Glutamatergic neuron (in vitro differentiated cells): Measurements from ENCODE around the gene LAMC1. TPM values are rescaled to one million over a fixed set of nuclear protein-coding genes. Genes with fewer than 3 reads are reported as not detected.

Experiments used
- DNase-seq: peaks from one replicate; pipeline ENCODE4 v3.0.0; 2022
- H3K27ac Mint-ChIP-seq: one replicate; pipeline ENCODE4 v1.8.0; 2020; ENCODE audit warnings: mild to moderate bottlenecking, mixed read lengths, inconsistent platforms; ENCODE audit not compliant: unreplicated experiment
- H3K27me3 Mint-ChIP-seq: one replicate; pipeline ENCODE4 v1.8.0; 2020; ENCODE audit warnings: mild to moderate bottlenecking, moderate library complexity, mixed read lengths, inconsistent platforms; ENCODE audit not compliant: unreplicated experiment
- H3K36me3 Mint-ChIP-seq: one replicate; pipeline ENCODE4 v1.8.0; 2020; ENCODE audit warnings: mild to moderate bottlenecking, mixed read lengths, inconsistent platforms; ENCODE audit not compliant: unreplicated experiment
- H3K4me1 Mint-ChIP-seq: one replicate; pipeline ENCODE4 v1.8.0; 2020; ENCODE audit warnings: mild to moderate bottlenecking, low read depth, mixed read lengths, inconsistent platforms; ENCODE audit not compliant: unreplicated experiment
- H3K4me3 Mint-ChIP-seq: one replicate; pipeline ENCODE4 v1.8.0; 2020; ENCODE audit warnings: mild to moderate bottlenecking, mixed read lengths, inconsistent platforms; ENCODE audit not compliant: unreplicated experiment
- H3K9me3 Mint-ChIP-seq: one replicate; pipeline ENCODE4 v1.8.0; 2020; ENCODE audit warnings: mild to moderate bottlenecking, moderate library complexity, mixed read lengths, inconsistent platforms; ENCODE audit not compliant: unreplicated experiment
- total RNA-seq: library from RNA; stranded (reverse); fragmentation: NEBNext Ultra II Directional; extraction: Animal tissue kit (Norgen Biotek cat#: 25700); gene quantifications from one replicate; pipeline ENCODE4 v1.2.1, GENCODE V29; 2021; ENCODE audit not compliant: unreplicated experiment
- TF ChIP-seq, protein P1 (sequence below): fragments of 200-600 bp; sonication (generic); IDR thresholded peaks from one replicate; pipeline ENCODE4 v1.5.0; 2021; ENCODE audit not compliant: partially characterized antibody, unreplicated experiment

The LAMC1 gene
- total RNA-seq, 1 donor from 2014 or later = 51.8 TPM

DNA sequence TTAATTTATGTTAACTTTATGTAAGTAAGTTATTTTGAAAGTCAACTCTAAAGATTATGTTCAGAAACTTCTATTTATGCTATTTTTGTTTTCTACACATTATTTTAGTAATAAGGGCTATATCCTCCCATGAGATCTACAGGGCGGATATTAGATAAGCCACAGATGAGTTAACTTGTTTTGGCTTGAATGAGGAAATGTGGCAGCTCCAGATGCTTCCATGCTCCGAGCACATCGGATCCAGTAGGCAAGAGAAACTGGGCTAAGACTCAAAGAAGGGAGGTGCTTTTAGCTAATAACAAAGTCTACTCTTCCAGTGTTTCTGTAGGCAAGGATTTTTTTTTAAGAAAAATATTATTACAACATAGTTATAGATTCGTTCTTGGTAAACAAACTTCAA, 20.0 kb upstream of the LAMC1 start:
- H3K27me3 Mint-ChIP-seq = no peaks in the 10 kb centered on the region
- no peak overlapping the region for H3K4me3 Mint-ChIP-seq
- no peak for DNase-seq
- no peak overlapping the region for H3K27ac Mint-ChIP-seq
- H3K9me3 Mint-ChIP-seq = no peaks in the 10 kb centered on the region
- no peaks in the 10 kb centered on the region for H3K36me3 Mint-ChIP-seq
- no peaks in the 10 kb centered on the region for H3K4me1 Mint-ChIP-seq
- TF ChIP-seq, protein P1, sequence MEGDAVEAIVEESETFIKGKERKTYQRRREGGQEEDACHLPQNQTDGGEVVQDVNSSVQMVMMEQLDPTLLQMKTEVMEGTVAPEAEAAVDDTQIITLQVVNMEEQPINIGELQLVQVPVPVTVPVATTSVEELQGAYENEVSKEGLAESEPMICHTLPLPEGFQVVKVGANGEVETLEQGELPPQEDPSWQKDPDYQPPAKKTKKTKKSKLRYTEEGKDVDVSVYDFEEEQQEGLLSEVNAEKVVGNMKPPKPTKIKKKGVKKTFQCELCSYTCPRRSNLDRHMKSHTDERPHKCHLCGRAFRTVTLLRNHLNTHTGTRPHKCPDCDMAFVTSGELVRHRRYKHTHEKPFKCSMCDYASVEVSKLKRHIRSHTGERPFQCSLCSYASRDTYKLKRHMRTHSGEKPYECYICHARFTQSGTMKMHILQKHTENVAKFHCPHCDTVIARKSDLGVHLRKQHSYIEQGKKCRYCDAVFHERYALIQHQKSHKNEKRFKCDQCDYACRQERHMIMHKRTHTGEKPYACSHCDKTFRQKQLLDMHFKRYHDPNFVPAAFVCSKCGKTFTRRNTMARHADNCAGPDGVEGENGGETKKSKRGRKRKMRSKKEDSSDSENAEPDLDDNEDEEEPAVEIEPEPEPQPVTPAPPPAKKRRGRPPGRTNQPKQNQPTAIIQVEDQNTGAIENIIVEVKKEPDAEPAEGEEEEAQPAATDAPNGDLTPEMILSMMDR = no peak

DNA sequence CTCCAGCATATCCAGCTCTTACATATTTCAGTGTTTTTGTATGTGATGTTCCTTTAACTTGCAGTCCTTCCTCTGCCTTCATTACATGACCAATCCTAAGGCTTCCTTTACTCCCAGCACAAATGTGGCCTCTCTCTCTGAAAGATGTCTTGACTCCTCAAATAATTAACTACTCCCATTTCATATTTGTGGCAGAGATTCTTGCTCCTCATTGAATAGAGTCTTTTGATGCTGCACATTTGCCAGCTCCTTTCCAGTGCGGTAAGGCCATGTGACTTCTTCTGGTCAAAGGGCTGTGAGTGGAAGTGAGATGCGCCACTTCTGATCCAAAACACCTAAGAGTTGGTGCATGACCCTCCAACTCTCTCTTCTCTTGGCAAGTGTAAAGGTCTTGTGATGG, 19.1 kb upstream of the LAMC1 start:
- H3K4me3 Mint-ChIP-seq = no peak overlapping the region
- TF ChIP-seq, protein P1 = no peak
- H3K36me3 Mint-ChIP-seq = no peaks in the 10 kb centered on the region
- no peaks in the 10 kb centered on the region for H3K4me1 Mint-ChIP-seq
- no peak for DNase-seq
- no peaks in the 10 kb centered on the region for H3K9me3 Mint-ChIP-seq
- no peaks in the 10 kb centered on the region for H3K27me3 Mint-ChIP-seq
- H3K27ac Mint-ChIP-seq = no peak overlapping the region

DNA sequence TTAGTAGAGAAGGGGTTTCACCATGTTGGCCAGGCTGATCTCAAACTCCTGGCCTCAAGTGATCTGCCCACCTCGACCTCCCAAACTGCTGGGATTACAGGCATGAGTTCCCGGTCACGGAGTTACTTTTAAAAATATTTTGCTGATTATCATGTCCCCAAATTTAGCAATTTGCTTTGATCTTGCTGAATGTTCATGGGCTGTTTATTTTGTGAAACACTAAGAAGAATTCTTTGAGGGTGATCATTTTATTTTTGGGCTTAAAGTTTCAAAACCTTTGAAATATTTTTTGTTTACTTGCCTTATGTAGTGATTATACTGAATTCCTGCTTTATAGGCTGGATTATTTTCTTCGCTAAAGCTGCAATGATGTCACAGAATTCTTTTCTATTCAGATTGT, 11.4 kb upstream of the LAMC1 start:
- no peak for DNase-seq
- Mint-ChIP-seq H3K9me3 (peaks cover 3% of the 10 kb centered on the region), H3K4me3 (no peak overlapping the region), H3K36me3 (peaks cover 4% of the 10 kb centered on the region), H3K27me3 (no peaks in the 10 kb centered on the region), H3K27ac (no peak overlapping the region), H3K4me1 (no peaks in the 10 kb centered on the region)
- TF ChIP-seq, protein P1 = no peak

DNA sequence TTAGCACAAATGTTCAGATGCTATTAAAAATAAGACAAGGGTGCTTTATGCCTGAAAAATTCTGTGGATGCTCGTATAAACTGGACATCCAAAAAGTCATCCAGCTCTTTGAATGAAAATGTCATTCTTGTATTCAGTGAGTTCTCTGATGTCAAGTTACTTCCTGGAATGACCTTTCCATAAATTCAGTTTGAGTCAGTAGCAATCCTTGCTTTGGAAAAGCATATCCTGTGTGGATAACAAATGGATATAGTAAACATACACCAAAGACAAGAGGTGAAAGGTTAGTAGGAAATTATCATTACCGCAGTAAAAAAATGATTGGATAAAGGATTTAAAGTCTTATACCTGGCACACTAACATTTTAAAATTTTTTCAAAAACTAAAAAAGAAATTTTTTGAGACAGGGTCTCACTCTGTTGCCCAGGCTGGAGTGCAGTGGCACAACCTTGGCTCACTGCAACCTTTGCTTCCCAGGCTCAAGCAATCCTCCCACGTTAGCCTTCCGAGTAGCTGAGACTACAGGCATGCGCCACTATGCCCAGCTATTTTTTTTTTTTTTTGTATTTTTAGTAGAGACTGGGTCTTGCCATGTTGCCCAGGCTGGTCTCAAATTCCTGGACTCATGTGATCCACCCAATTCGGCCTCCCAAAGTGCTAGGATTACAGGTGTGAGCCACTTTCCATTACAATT, 10.8 kb upstream of the LAMC1 start:
- DNase-seq = no peak
- Mint-ChIP-seq H3K4me3 (no peak overlapping the region), H3K36me3 (peaks cover 4% of the 10 kb centered on the region), H3K27me3 (no peaks in the 10 kb centered on the region), H3K9me3 (peaks cover 3% of the 10 kb centered on the region), H3K4me1 (no peaks in the 10 kb centered on the region), H3K27ac (no peak overlapping the region)
- TF ChIP-seq, protein P1 = no peak

DNA sequence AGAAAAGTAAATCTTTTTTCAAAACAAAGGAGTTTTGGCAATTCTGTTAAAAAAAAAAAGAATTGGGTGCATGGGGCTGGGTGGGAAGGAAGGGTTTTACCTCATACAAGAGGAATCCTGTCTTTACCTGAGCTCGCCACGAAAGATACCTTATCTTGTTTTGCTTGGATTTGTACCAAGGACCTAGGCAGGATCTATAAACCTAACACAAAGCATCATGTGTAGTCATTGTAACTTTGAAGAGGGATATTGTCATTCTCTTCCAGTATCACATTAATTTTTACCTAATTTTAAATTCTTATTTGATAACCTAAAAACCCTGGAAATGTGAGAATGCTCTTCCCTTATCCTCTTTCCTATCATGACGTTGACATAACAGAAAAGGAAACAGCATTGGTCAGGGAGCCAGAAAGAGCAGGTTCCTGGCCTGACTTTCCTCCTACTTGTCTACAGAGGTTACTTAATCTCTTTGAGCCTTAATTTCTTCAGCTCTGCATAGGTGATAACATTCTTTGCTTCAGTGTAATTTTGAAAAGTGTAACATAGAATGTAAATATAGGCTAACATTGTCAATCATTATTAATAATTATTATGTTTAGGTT, 4.0 kb upstream of the LAMC1 start:
- Mint-ChIP-seq H3K4me1 (peaks cover 5% of the 10 kb centered on the region), H3K4me3 (no peak overlapping the region), H3K36me3 (no peaks in the 10 kb centered on the region), H3K27me3 (peaks cover 5% of the 10 kb centered on the region), H3K9me3 (peaks cover 6% of the 10 kb centered on the region), H3K27ac (no peak overlapping the region)
- DNase-seq = no peak
- TF ChIP-seq, protein P1 = no peak
